ENCODE results near the gene PSTPIP1. TPM values are rescaled to one million over a fixed set of nuclear protein-coding genes. Genes with fewer than 3 reads are reported as not detected.

PSTPIP1 gene
- total and polyA plus RNA-seq, 2 of the 4 experiments (the other 2 are of a cell fraction): 0.36 to 1.1 TPM

DNA sequence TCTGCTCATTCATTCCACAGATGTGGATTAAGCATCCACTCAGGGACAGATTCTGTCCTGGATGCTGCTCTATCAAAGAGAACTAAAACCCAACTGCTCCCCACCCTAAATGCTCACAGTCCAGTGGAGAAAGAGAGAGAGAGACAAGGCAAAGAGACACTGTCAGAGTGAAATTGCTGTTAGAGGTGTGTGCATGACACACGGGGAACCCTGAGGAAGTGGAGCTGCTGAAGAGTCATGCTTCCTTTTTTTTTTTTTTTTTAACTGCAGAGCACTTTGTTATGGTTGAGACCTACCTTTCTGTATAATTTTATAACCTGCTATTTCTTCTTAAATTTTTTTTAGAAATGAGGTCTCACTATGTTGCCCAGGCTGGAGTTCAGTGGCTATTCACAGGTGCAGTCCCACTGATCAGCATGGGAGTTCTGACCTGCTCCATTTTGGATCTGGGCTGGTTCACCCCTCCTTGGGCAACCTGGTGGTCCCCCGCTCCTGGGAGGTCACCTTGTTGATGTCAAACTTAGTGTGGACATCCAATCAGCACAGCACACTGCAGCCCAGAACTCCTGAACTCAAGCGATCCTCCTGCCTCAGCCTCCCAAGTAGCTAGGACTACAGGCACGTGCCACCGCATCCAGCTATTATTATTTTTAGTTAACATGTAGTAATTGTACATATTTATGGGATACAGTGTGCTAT is 18.2 kb upstream of the PSTPIP1 start:
- ATAC-seq (ENCODE audit: low read depth) (no peak), DNase-seq (no peak)
- Histone ChIP-seq H2BK15ac (ENCODE audit: low read depth, low read length) (no peak overlapping the region), H4K8ac (ENCODE audit: low read depth in 2 of 2, low read length in 2 of 2) (no peak overlapping the region), H3K4me3 (ENCODE audit: insufficient read depth, low read depth, low read length) (no peak overlapping the region), H4K91ac (ENCODE audit: insufficient read depth, low read depth, low read length) (no peak overlapping the region), H3K23ac (ENCODE audit: low read depth, low read length) (no peak overlapping the region), H3K9me1 (ENCODE audit: insufficient read depth, low read length) (no peaks in the 10 kb centered on the region), H3K27ac (ENCODE audit: insufficient read depth, low read length) (no peak overlapping the region), H3K9ac (ENCODE audit: low read depth, low read length) (no peak overlapping the region), H2AK9ac (replicated peaks; ENCODE audit: low read depth, low read length, poor library complexity) (no peak overlapping the region), H3K27me3 (ENCODE audit: control insufficient read depth, insufficient read depth, low read length) (peaks cover 37% of the 10 kb centered on the region), H3K79me1 (ENCODE audit: low read depth in 1 of 2, low read length in 2 of 2) (no peaks in the 10 kb centered on the region), H2BK20ac (ENCODE audit: low read depth, low read length) (no peak overlapping the region), H3K4me2 (ENCODE audit: low read depth, low read length) (no peak overlapping the region), H3K9me3 (ENCODE audit: control insufficient read depth, insufficient read depth, low read length) (0 out of 2 replicates have a peak, but pooled peaks cover 5% of the 10 kb centered on the region), H2AK5ac (ENCODE audit: low read depth, low read length) (no peak overlapping the region), H2AFZ (replicated peaks; ENCODE audit: low read length, poor library complexity) (no peak overlapping the region), H2BK120ac (ENCODE audit: low read depth, low read length) (no peak overlapping the region), H3K56ac (ENCODE audit: extremely low read depth, insufficient read depth, low read length) (no peak overlapping the region), H3K4me1 (ENCODE audit: control insufficient read depth, insufficient read depth, low read length) (no peaks in the 10 kb centered on the region), H4K5ac (ENCODE audit: low read depth, low read length) (no peak overlapping the region), H3K4ac (ENCODE audit: low read depth, low read length) (no peak overlapping the region), H2BK5ac (ENCODE audit: low read depth, low read length, poor library complexity, severe bottlenecking) (no peak overlapping the region), H4K20me1 (ENCODE audit: insufficient read depth, low read length) (no peaks in the 10 kb centered on the region), H3K18ac (ENCODE audit: low read depth, low read length) (no peak overlapping the region), H3K36me3 (ENCODE audit: control insufficient read depth, insufficient read depth, low read length) (no peaks in the 10 kb centered on the region), H3K14ac (replicated peaks; ENCODE audit: low read depth, low read length) (no peak overlapping the region)
- no peak for TF ChIP-seq MAZ (IDR thresholded peaks at IDR 0.05; ENCODE audit: borderline replicate concordance, low read depth, low read length)
- TF ChIP-seq, protein P1, sequence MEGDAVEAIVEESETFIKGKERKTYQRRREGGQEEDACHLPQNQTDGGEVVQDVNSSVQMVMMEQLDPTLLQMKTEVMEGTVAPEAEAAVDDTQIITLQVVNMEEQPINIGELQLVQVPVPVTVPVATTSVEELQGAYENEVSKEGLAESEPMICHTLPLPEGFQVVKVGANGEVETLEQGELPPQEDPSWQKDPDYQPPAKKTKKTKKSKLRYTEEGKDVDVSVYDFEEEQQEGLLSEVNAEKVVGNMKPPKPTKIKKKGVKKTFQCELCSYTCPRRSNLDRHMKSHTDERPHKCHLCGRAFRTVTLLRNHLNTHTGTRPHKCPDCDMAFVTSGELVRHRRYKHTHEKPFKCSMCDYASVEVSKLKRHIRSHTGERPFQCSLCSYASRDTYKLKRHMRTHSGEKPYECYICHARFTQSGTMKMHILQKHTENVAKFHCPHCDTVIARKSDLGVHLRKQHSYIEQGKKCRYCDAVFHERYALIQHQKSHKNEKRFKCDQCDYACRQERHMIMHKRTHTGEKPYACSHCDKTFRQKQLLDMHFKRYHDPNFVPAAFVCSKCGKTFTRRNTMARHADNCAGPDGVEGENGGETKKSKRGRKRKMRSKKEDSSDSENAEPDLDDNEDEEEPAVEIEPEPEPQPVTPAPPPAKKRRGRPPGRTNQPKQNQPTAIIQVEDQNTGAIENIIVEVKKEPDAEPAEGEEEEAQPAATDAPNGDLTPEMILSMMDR (conservative IDR thresholded peaks at IDR 0.05; ENCODE audit: low read depth, low read length): no peak
- no peak for TF ChIP-seq FOS (IDR thresholded peaks at IDR 0.05; ENCODE audit: low read depth, low read length)
- TF ChIP-seq BHLHE40 (IDR thresholded peaks at IDR 0.05; ENCODE audit: low read depth, low read length): no peak
- no peak for TF ChIP-seq NFE2L2 (IDR thresholded peaks at IDR 0.05; ENCODE audit: low read depth, low read length)
- TF ChIP-seq, protein P2, sequence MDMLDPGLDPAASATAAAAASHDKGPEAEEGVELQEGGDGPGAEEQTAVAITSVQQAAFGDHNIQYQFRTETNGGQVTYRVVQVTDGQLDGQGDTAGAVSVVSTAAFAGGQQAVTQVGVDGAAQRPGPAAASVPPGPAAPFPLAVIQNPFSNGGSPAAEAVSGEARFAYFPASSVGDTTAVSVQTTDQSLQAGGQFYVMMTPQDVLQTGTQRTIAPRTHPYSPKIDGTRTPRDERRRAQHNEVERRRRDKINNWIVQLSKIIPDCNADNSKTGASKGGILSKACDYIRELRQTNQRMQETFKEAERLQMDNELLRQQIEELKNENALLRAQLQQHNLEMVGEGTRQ (IDR thresholded peaks at IDR 0.05; ENCODE audit: low read depth, low read length): no peak
- no peak for TF ChIP-seq CEBPB (IDR thresholded peaks at IDR 0.05; ENCODE audit: low read depth, low read length)
- no peak for TF ChIP-seq POLR2A (IDR thresholded peaks at IDR 0.05; ENCODE audit: low read depth, low read length)
- no peak for TF ChIP-seq RCOR1 (IDR thresholded peaks at IDR 0.05; ENCODE audit: insufficient replicate concordance, low read length)
- no peak for TF ChIP-seq SMC3 (IDR thresholded peaks at IDR 0.05; ENCODE audit: low read depth, low read length)
- TF ChIP-seq RFX5 (IDR thresholded peaks at IDR 0.05; ENCODE audit: low read depth, low read length): no peak
- no peak for TF ChIP-seq MXI1 (IDR thresholded peaks at IDR 0.05; ENCODE audit: borderline replicate concordance, low read depth, low read length)
- TF ChIP-seq RAD21 (IDR thresholded peaks at IDR 0.05; ENCODE audit: low read length): no peak
- TF ChIP-seq MAFK (IDR thresholded peaks at IDR 0.05; ENCODE audit: low read depth, low read length): no peak
- TF ChIP-seq CHD1 (IDR thresholded peaks at IDR 0.05; ENCODE audit: low read depth, low read length): no peak
- BruUV-seq (replicated peaks): no TSS peak
- in situ Hi-C loops (cut with MboI; ENCODE audit: low sequenced_read_pairs) (no loop called here), intact Hi-C loops (cut with micrococcal nuclease) (no loop called here), dilution Hi-C loops (cut with HindIII; ENCODE audit: low sequenced_read_pairs, unreplicated experiment) (no loop called here)
- ChIA-PET CTCF (no interaction called here), POLR2A (ENCODE audit: unreplicated experiment) (no interaction called here)
- WGBS, 2 experiments (ENCODE audit: extremely low coverage in 2 of 2, insufficient read length in 1 of 2): no CpG with 5 or more reads among the region's 5 CpGs
